Activated CD4-positive, alpha-beta memory T cell treated with anti-CD3 and anti-CD28 coated beads, Interleukin-2, amount 10 ng/mL, durations not matched to agents 7 days and 5 days (primary cell): ENCODE measurements around the gene ZNF140. TPM values are rescaled to one million over a fixed set of nuclear protein-coding genes. Genes with fewer than 3 reads are reported as not detected.

Source experiments
- CTCF ChIA-PET: fragments of 350-600 bp; sonication (Branson Sonifier 250); formaldehyde crosslinking; loops from one replicate; lab custom pipeline; 2021; ENCODE audit warnings: antibody characterized with exemption, inconsistent platforms; lab: Charles Lee
- POLR2A ChIA-PET: fragments of 350-600 bp; sonication (Branson Sonifier 250); formaldehyde crosslinking; loops from one replicate; lab custom pipeline; 2021; ENCODE audit warnings: antibody characterized with exemption; lab: Charles Lee
- DNase-seq: peaks from one replicate; pipeline ENCODE4 v3.0.0-alpha.2; 2020
- H3K27ac Mint-ChIP-seq: one replicate; pipeline ENCODE4 v1.8.0; 2021; ENCODE audit warnings: mild to moderate bottlenecking, mixed read lengths
- H3K27me3 Mint-ChIP-seq: one replicate; pipeline ENCODE4 v1.8.0; 2021; ENCODE audit warnings: mixed read lengths
- H3K36me3 Mint-ChIP-seq: one replicate; pipeline ENCODE4 v1.8.0; 2021; ENCODE audit warnings: low read depth, mixed read lengths
- H3K4me1 Mint-ChIP-seq: one replicate; pipeline ENCODE4 v1.8.0; 2021; ENCODE audit warnings: mixed read lengths
- H3K4me3 Mint-ChIP-seq: one replicate; pipeline ENCODE4 v1.8.0; 2021; ENCODE audit warnings: mild to moderate bottlenecking, mixed read lengths
- H3K9me3 Mint-ChIP-seq: one replicate; pipeline ENCODE4 v1.8.0; 2021; ENCODE audit warnings: mixed read lengths
- total RNA-seq, 2 experiments: library from RNA; stranded (reverse); gene quantifications; one replicate each; pipeline ENCODE4 v1.2.3, GENCODE V29; 2021

The ZNF140 gene
- total RNA-seq, 2 experiments from 2014 or later = 15.8 to 18.8 TPM

DNA sequence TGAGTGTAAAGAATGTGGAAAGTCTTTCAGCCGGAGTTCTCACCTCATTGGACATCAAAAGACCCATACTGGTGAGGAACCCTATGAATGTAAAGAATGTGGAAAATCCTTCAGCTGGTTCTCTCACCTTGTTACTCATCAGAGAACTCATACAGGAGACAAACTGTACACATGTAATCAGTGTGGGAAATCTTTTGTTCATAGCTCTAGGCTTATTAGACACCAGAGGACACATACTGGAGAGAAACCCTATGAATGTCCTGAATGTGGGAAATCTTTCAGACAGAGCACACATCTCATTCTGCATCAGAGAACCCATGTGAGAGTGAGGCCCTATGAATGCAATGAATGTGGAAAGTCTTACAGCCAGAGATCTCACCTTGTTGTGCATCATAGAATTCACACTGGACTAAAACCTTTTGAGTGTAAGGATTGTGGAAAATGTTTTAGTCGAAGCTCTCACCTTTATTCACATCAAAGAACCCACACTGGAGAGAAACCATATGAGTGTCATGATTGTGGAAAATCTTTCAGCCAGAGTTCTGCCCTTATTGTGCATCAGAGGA, 75.5 kb downstream of the ZNF140 start:
- ChIA-PET CTCF (no interaction called here), POLR2A (interaction anchor here (0.8 kb wide), 1 partner anchor 26 kb away, joined by 3 read pairs; the partner anchor contains the start of genes ZNF10 and ZNF891)
- Mint-ChIP-seq H3K4me1 (no peaks in the 10 kb centered on the region), H3K27me3 (no peaks in the 10 kb centered on the region), H3K9me3 (peaks cover 70% of the 10 kb centered on the region), H3K36me3 (peaks cover 54% of the 10 kb centered on the region), H3K4me3 (no peak overlapping the region), H3K27ac (no peak overlapping the region)
- no peak for DNase-seq

Other genes starting within 250 kb of the ZNF140 start
- gene CHFR, start 193.3 kb upstream of the ZNF140 start, total RNA-seq = 10 to 100 TPM; 78.7 to 78.8 TPM
- 1 to 10 TPM; 7.2 to 7.9 TPM for gene ZNF605, start 124.6 kb upstream of the ZNF140 start, total RNA-seq
- gene ZNF26, start 94.6 kb upstream of the ZNF140 start, total RNA-seq = 10 to 100 TPM; 15.2 to 15.5 TPM
- gene ZNF84, start 43.4 kb upstream of the ZNF140 start, total RNA-seq = 10 to 100 TPM; 17.4 to 17.5 TPM
- gene ZNF891, start 49.4 kb downstream of the ZNF140 start, total RNA-seq = 1 to 10 TPM; 1.6 TPM
- gene ZNF10, start 49.7 kb downstream of the ZNF140 start, total RNA-seq = 1 to 10 TPM; 4.7 to 4.8 TPM
- gene ZNF268, start 100.6 kb downstream of the ZNF140 start, total RNA-seq = 10 to 100 TPM; 15.8 to 18.4 TPM
- gene ANHX, start 155.0 kb downstream of the ZNF140 start, total RNA-seq = not detected